ENCODE data around the gene TEKT5.

The TEKT5 gene

DNA sequence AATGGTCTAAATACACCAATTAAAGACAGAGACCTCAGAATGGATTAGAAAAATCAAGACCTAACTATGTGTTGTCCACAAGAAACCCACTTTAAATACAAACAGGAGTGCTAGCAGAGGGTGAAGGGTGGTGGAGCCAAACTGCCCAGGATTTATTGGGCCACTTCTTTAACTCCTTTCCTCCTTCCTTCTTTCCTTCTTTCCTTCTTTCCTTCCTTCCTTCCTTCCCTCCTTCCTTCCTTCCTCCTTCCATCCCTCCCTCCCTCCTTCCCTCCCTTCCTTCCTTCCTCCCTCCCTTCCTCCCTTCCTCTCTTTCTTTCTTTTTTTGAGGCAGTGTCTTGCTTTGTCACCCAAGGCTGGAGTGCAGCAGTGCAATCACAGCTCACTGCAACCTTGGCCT, 80.0 kb downstream of the TEKT5 start:
- TF ChIP-seq NFIC (IDR thresholded peaks at IDR 0.05) (no peak), FOXM1 (IDR thresholded peaks at IDR 0.05; ENCODE audit: borderline replicate concordance, low read depth) (no peak), TCF12 (IDR thresholded peaks at IDR 0.05; ENCODE audit: low read depth) (no peak), CREB1 (IDR thresholded peaks at IDR 0.05; ENCODE audit: low read depth) (no peak), CEBPB (IDR thresholded peaks at IDR 0.05) (no peak), ZBTB7A (IDR thresholded peaks at IDR 0.05; ENCODE audit: low read depth) (no peak), RAD21 (IDR thresholded peaks at IDR 0.05; ENCODE audit: low read depth) (no peak), EGR1 (IDR thresholded peaks at IDR 0.05) (no peak), EP300 (IDR thresholded peaks at IDR 0.05; ENCODE audit: borderline replicate concordance) (no peak), YY1 (IDR thresholded peaks at IDR 0.05; ENCODE audit: low read depth) (no peak)
- TF ChIP-seq, protein P1, sequence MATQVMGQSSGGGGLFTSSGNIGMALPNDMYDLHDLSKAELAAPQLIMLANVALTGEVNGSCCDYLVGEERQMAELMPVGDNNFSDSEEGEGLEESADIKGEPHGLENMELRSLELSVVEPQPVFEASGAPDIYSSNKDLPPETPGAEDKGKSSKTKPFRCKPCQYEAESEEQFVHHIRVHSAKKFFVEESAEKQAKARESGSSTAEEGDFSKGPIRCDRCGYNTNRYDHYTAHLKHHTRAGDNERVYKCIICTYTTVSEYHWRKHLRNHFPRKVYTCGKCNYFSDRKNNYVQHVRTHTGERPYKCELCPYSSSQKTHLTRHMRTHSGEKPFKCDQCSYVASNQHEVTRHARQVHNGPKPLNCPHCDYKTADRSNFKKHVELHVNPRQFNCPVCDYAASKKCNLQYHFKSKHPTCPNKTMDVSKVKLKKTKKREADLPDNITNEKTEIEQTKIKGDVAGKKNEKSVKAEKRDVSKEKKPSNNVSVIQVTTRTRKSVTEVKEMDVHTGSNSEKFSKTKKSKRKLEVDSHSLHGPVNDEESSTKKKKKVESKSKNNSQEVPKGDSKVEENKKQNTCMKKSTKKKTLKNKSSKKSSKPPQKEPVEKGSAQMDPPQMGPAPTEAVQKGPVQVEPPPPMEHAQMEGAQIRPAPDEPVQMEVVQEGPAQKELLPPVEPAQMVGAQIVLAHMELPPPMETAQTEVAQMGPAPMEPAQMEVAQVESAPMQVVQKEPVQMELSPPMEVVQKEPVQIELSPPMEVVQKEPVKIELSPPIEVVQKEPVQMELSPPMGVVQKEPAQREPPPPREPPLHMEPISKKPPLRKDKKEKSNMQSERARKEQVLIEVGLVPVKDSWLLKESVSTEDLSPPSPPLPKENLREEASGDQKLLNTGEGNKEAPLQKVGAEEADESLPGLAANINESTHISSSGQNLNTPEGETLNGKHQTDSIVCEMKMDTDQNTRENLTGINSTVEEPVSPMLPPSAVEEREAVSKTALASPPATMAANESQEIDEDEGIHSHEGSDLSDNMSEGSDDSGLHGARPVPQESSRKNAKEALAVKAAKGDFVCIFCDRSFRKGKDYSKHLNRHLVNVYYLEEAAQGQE (IDR thresholded peaks at IDR 0.05; ENCODE audit: low read depth) = no peak
- TF ChIP-seq, protein P2, sequence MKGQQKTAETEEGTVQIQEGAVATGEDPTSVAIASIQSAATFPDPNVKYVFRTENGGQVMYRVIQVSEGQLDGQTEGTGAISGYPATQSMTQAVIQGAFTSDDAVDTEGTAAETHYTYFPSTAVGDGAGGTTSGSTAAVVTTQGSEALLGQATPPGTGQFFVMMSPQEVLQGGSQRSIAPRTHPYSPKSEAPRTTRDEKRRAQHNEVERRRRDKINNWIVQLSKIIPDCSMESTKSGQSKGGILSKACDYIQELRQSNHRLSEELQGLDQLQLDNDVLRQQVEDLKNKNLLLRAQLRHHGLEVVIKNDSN (IDR thresholded peaks at IDR 0.05) = no peak
- TF ChIP-seq, protein P3, sequence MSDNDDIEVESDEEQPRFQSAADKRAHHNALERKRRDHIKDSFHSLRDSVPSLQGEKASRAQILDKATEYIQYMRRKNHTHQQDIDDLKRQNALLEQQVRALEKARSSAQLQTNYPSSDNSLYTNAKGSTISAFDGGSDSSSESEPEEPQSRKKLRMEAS (IDR thresholded peaks at IDR 0.05) = no peak

DNA sequence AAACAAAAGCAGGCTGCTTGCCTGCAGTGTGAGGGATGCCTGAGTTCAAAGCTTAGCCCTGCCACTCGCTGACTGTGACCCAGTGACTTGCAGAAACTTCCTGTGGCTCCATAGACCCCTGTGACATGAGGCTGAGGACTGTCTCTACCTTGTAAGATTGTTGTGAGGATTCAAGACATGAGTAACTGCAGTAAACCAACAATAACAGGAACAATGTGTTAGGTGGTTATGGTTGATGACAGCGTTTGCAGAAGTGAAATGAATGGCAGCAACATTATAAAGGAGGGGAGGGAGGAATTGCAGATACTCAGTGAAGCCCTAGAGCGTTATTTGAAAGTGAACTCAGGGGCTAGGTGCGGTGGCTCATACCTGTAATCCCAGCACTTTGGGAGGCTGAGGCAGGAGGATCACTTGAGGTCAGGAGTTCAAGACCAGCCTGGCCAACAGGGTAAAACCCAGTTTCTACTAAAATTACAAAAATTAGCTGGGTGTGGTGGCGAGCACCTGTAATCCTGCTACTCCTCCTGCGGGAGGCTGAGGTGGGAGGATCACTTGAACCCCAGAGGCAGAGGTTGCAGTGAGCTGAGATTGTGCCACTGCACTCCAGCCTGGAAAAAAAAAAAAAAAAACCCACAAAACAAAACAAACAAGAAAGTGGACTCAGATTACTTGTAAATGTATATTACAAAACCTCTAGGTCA, 80.8 kb downstream of the TEKT5 start:
- TF ChIP-seq, protein P2 (IDR thresholded peaks at IDR 0.05) = no peak
- TF ChIP-seq CREB1 (IDR thresholded peaks at IDR 0.05; ENCODE audit: low read depth) (no peak), YY1 (IDR thresholded peaks at IDR 0.05; ENCODE audit: low read depth) (no peak), TEAD4 (IDR thresholded peaks at IDR 0.05) (no peak), CEBPB (IDR thresholded peaks at IDR 0.05) (no peak), ZBTB7A (IDR thresholded peaks at IDR 0.05; ENCODE audit: low read depth) (no peak), RAD21 (IDR thresholded peaks at IDR 0.05; ENCODE audit: low read depth) (no peak), EGR1 (IDR thresholded peaks at IDR 0.05) (no peak), EP300 (IDR thresholded peaks at IDR 0.05; ENCODE audit: borderline replicate concordance) (no peak), TAF1 (IDR thresholded peaks at IDR 0.05; ENCODE audit: low read depth) (no peak)
- TF ChIP-seq, protein P1 (IDR thresholded peaks at IDR 0.05; ENCODE audit: low read depth) = no peak

DNA sequence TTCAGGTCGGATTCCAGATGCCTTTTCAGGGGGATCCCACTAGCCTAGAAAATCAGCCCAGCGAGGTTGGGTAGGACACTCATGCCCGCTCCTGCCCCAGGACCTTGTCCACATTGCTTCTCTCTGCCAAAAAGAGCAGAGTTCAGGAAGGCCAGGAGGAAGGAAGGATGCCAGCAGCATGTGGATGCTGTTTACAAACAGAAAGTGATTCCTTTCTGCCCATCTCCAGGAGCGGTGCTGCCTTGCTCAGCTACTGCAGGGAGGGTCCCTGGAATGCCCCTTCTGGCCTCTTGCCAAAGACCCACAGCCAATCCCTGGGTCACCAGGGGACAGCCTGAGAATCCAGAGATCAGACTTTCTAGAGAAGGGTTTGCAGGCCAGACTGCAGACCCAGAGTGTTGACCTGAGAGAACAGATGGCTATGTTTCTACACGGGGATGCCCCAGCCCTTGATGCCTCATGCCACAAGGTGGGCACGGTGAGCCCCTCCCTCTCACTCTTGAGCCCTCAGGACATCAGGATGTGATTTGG, 82.0 kb downstream of the TEKT5 start:
- TF ChIP-seq FOXM1 (IDR thresholded peaks at IDR 0.05; ENCODE audit: borderline replicate concordance, low read depth) = no peak
- no peak for TF ChIP-seq EGR1 (IDR thresholded peaks at IDR 0.05)
- TF ChIP-seq EP300 (IDR thresholded peaks at IDR 0.05; ENCODE audit: borderline replicate concordance) = no peak
- TF ChIP-seq, protein P2 (IDR thresholded peaks at IDR 0.05) = no peak
- TF ChIP-seq, protein P1 (IDR thresholded peaks at IDR 0.05; ENCODE audit: low read depth) = no peak
- no peak for TF ChIP-seq CEBPB (IDR thresholded peaks at IDR 0.05)
- TF ChIP-seq ZBTB7A (IDR thresholded peaks at IDR 0.05; ENCODE audit: low read depth) = no peak
- TF ChIP-seq TEAD4 (IDR thresholded peaks at IDR 0.05) = no peak
- no peak for TF ChIP-seq YY1 (IDR thresholded peaks at IDR 0.05; ENCODE audit: low read depth)
- TF ChIP-seq TAF1 (IDR thresholded peaks at IDR 0.05; ENCODE audit: low read depth) = no peak
- TF ChIP-seq NFIC (IDR thresholded peaks at IDR 0.05) = no peak
- no peak for TF ChIP-seq TCF12 (IDR thresholded peaks at IDR 0.05; ENCODE audit: low read depth)
- TF ChIP-seq CREB1 (IDR thresholded peaks at IDR 0.05; ENCODE audit: low read depth) = no peak
- TF ChIP-seq, protein P3 (IDR thresholded peaks at IDR 0.05) = no peak
- no peak for TF ChIP-seq RAD21 (IDR thresholded peaks at IDR 0.05; ENCODE audit: low read depth)

Data from Ishikawa (cell line).